22Rv1 (cell line): ENCODE results near the gene RAET1E.
"Not testable (repeated sequence)": the region's sequence is repeated elsewhere in the genome, so short reads cannot be mapped to it uniquely, and the experiment has no call there.

Experiments used
- H3K27ac ChIP-seq: fragments of 450-650 bp; 2 replicates; pipeline ENCODE4 v1.5.1; 2017
- CTCF ChIP-seq: fragments of 450-650 bp; IDR thresholded peaks from 2 replicates; pipeline ENCODE4 v1.5.1; 2017; ENCODE audit warnings: mild to moderate bottlenecking
- ZFX ChIP-seq: fragments of 450-650 bp; IDR thresholded peaks from 2 replicates; pipeline ENCODE4 v1.6.1; 2017; ENCODE audit warnings: antibody characterized with exemption, borderline replicate concordance

RAET1E gene

GRCh38 chr6:149897855-149898744 lies at the start of gene RAET1E:
Gene RAET1E (minus strand): TSS chr6:149898113. CDS start chr6:149890901, 7,212 bp downstream.
- TF ChIP-seq CTCF, result no peak
- TF ChIP-seq ZFX, result no peak
- H3K27ac ChIP-seq, result no peak within 1 kb of the TSS

- H3K27ac ChIP-seq, result not testable (repeated sequence)
Observed at GRCh38 chr6:149947533-149947932, 49.6 kb upstream of the RAET1E start.

- not testable (repeated sequence) for H3K27ac ChIP-seq
Observed at GRCh38 chr6:149946631-149947030, 48.7 kb upstream of the RAET1E start.

GRCh38 chr6:149945276-149945675 lies 47.4 kb upstream of the RAET1E start:
- not testable (repeated sequence) for H3K27ac ChIP-seq

GRCh38 chr6:149943321-149943720 lies 45.4 kb upstream of the RAET1E start:
- H3K27ac ChIP-seq, result not testable (repeated sequence)

- no peak overlapping the region for H3K27ac ChIP-seq
- no peak for TF ChIP-seq ZFX
- no peak for TF ChIP-seq CTCF
Observed at GRCh38 chr6:149942461-149942829, 44.5 kb upstream of the RAET1E start.

GRCh38 chr6:149941583-149942460 lies 43.9 kb upstream of the RAET1E start, which contains the start of gene ULBP2:
Gene ULBP2 (plus strand): TSS chr6:149942014. CDS start chr6:149942073, 59 bp downstream.
- no peak within 1 kb of the TSS for H3K27ac ChIP-seq
- TF ChIP-seq ZFX (no peak), CTCF (no peak)

GRCh38 chr6:149940672-149940982 lies 42.7 kb upstream of the RAET1E start:
- H3K27ac ChIP-seq, result no peak overlapping the region
- no peak for TF ChIP-seq CTCF
- TF ChIP-seq ZFX, result no peak

- TF ChIP-seq CTCF (no peak), ZFX (no peak)
- no peak overlapping the region for H3K27ac ChIP-seq
Observed at GRCh38 chr6:149939909-149940671, 42.2 kb upstream of the RAET1E start.
